PC-3 (cell line): ENCODE results near the gene NRN1. TPM values are rescaled to one million over a fixed set of nuclear protein-coding genes. Genes with fewer than 3 reads are reported as not detected.

Source experiments
- ATAC-seq: fragments of 200-7000 bp; cut with Tn5 transposase; 2 replicates; pipeline ENCODE4 v1.9.1; 2020; ENCODE audit warnings: mild to moderate bottlenecking, moderate library complexity
- BruUV-seq: library from RNA; stranded (reverse); fragments of 400-500 nt; replicated peaks from 2 replicates; lab custom pipeline; 2021; lab: Mats Ljungman, UMichigan
- CTCF ChIA-PET: fragments of 300-600 bp; sonication (Branson Sonifier 250); formaldehyde crosslinking; loops from one replicate; lab custom pipeline; 2022; ENCODE audit warnings: antibody characterized with exemption; lab: Charles Lee
- POLR2A ChIA-PET: fragments of 300-600 bp; sonication (Branson Sonifier 250); formaldehyde crosslinking; loops from one replicate; lab custom pipeline; 2022; ENCODE audit warnings: antibody characterized with exemption; ENCODE audit not compliant: unreplicated experiment; lab: Charles Lee
- DNase-seq: peaks from one replicate; pipeline ENCODE4 v3.0.0-alpha.2; 2015
- H2AFZ ChIP-seq: fragments of 300-600 bp; sonication (generic); 2 replicates; pipeline ENCODE4 v1.6.0; 2016; ENCODE audit warnings: antibody characterized with exemption, low read length
- H3F3A ChIP-seq: fragments of 300-600 bp; sonication (generic); one replicate; pipeline ENCODE4 v1.6.0; 2017; ENCODE audit warnings: antibody characterized with exemption, low read length, control low read depth, mild to moderate bottlenecking; ENCODE audit not compliant: unreplicated experiment
- H3K27ac ChIP-seq: fragments of 300-600 bp; sonication (generic); 2 replicates; pipeline ENCODE4 v1.5.1; 2016; ENCODE audit warnings: mild to moderate bottlenecking, low read length
- H3K27me3 ChIP-seq: fragments of 300-600 bp; sonication (generic); 2 replicates; pipeline ENCODE4 v1.6.1; 2016; ENCODE audit warnings: low read length, mixed read lengths
- H3K36me3 ChIP-seq: fragments of 300-600 bp; sonication (generic); 2 replicates; pipeline ENCODE4 v1.6.1; 2016; ENCODE audit warnings: low read depth, mixed run types, low read length, mixed read lengths
- H3K4me1 ChIP-seq: fragments of 300-600 bp; sonication (generic); 2 replicates; pipeline ENCODE4 v1.5.1; 2016; ENCODE audit warnings: low read length; ENCODE audit not compliant: insufficient read depth
- H3K4me2 ChIP-seq: fragments of 300-600 bp; sonication (generic); 2 replicates; pipeline ENCODE4 v1.6.0; 2016; ENCODE audit warnings: low read length
- H3K4me3 ChIP-seq: fragments of 300-600 bp; sonication (generic); 2 replicates; pipeline ENCODE4 v1.5.1; 2016; ENCODE audit warnings: mild to moderate bottlenecking, low read length, mixed read lengths
- H3K79me2 ChIP-seq: fragments of 300-600 bp; sonication (generic); 2 replicates; pipeline ENCODE4 v1.6.1; 2017; ENCODE audit warnings: low read length, mixed read lengths
- H3K9ac ChIP-seq: fragments of 300-600 bp; sonication (generic); 2 replicates; pipeline ENCODE4 v1.6.0; 2016; ENCODE audit warnings: mild to moderate bottlenecking, low read length
- H3K9me2 ChIP-seq: fragments of 300-600 bp; sonication (generic); replicated peaks from 2 replicates; pipeline ENCODE4 v1.6.1; 2016; ENCODE audit warnings: mixed run types, low read length, mixed read lengths
- H3K9me3 ChIP-seq: fragments of 300-600 bp; sonication (generic); 2 replicates; pipeline ENCODE4 v1.6.1; 2016; ENCODE audit warnings: low read length, mixed read lengths
- H4K20me1 ChIP-seq: fragments of 300-600 bp; sonication (generic); 2 replicates; pipeline ENCODE4 v1.6.1; 2016; ENCODE audit warnings: low read length, mixed read lengths
- EZH2 ChIP-seq: fragments of 300-600 bp; sonication (generic); IDR thresholded peaks from one replicate; pipeline ENCODE4 v1.6.1; 2017; ENCODE audit warnings: antibody characterized with exemption, mild to moderate bottlenecking, low read length; ENCODE audit not compliant: unreplicated experiment
- EZH2phosphoT487 ChIP-seq: fragments of 300-600 bp; sonication (generic); IDR thresholded peaks from 2 replicates; pipeline ENCODE4 v1.6.1; 2018; ENCODE audit warnings: mild to moderate bottlenecking, antibody characterized with exemption, low read length, borderline replicate concordance
- intact Hi-C: fragments of 100-400 bp; cut with micrococcal nuclease; formaldehyde crosslinking; loops from 2 replicates; pipeline ENCODE4 v1.9.0; 2023
- total RNA-seq: library from RNA; depleted of rRNA; stranded (reverse); fragments of >200 nt; gene quantifications from 2 replicates; pipeline ENCODE4 v1.2.3, GENCODE V29; 2014
- TF ChIP-seq, protein P1 (sequence below): fragments of 300-600 bp; sonication (generic); conservative IDR thresholded peaks from 2 replicates; pipeline ENCODE4 v1.5.1; 2017; ENCODE audit warnings: antibody characterized with exemption, low read depth, mild to moderate bottlenecking, low read length

Gene NRN1
- total RNA-seq, 1 experiment from 2014 or later = not detected

DNA sequence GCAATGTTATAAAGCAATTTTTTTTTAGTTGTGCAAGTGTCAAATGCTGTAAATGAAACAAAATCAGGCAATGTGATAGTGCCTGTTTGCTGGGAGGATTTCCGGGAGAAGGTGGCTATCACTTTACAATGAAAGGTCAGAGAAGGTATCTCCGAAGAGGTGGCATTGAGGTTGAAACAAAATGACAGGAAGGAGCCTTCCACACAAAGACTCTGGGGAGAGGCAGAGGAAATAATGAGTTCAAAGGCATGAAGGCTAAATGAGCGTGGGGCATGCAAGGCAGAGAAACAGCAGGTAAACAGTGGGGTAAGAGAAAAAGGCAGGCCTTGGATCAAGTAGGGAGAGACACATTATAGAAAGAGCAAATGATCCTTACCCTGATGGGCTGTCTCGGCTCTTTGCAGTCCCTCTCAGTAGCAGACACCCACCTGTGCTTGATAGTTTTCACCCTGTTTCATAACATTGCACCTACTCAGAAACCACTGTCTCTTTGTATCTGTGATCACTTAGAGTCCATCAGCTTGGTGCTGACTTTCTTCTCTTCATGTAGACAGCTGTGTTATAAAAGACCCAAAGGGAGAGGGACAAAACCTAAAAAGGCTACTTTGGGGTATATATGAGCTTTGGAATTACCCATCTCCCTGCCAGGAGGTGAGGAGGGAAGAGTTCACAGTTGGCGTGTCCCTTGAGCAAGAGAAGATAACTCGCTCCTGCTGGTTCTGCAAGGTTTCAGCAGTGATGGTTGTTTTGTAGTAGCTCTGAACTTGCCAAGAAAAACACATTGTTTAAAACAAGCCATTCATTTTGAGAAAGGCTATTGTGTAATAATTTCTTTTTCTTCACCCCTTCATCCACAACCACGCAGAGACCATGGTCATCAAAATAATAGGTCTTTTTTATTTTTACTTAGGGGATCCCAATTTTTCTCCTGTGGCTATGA lies 22.3 kb downstream of the NRN1 start:
- no peaks in the 10 kb centered on the region for H3F3A ChIP-seq
- H3K4me2 ChIP-seq = no peak overlapping the region
- TF ChIP-seq, protein P1, sequence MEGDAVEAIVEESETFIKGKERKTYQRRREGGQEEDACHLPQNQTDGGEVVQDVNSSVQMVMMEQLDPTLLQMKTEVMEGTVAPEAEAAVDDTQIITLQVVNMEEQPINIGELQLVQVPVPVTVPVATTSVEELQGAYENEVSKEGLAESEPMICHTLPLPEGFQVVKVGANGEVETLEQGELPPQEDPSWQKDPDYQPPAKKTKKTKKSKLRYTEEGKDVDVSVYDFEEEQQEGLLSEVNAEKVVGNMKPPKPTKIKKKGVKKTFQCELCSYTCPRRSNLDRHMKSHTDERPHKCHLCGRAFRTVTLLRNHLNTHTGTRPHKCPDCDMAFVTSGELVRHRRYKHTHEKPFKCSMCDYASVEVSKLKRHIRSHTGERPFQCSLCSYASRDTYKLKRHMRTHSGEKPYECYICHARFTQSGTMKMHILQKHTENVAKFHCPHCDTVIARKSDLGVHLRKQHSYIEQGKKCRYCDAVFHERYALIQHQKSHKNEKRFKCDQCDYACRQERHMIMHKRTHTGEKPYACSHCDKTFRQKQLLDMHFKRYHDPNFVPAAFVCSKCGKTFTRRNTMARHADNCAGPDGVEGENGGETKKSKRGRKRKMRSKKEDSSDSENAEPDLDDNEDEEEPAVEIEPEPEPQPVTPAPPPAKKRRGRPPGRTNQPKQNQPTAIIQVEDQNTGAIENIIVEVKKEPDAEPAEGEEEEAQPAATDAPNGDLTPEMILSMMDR = no peak
- TF ChIP-seq EZH2phosphoT487 = no peak
- TF ChIP-seq EZH2 = no peak
- H3K9me2 ChIP-seq = no peaks in the 10 kb centered on the region
- ChIA-PET CTCF (no interaction called here), POLR2A (no interaction called here)
- BruUV-seq = no TSS peak
- no peaks in the 10 kb centered on the region for H3K36me3 ChIP-seq
- no peaks in the 10 kb centered on the region for H4K20me1 ChIP-seq
- no peak overlapping the region for H2AFZ ChIP-seq
- H3K9ac ChIP-seq = no peak overlapping the region
- DNase-seq (no peak), ATAC-seq (no peak)
- intact Hi-C loops = no loop called here
- no peaks in the 10 kb centered on the region for H3K27me3 ChIP-seq
- no peaks in the 10 kb centered on the region for H3K9me3 ChIP-seq
- no peaks in the 10 kb centered on the region for H3K4me1 ChIP-seq
- H3K79me2 ChIP-seq = no peaks in the 10 kb centered on the region
- H3K27ac ChIP-seq = no peak overlapping the region
- no peak overlapping the region for H3K4me3 ChIP-seq

GRCh38 chr6:5981126-5982026 lies 25.3 kb downstream of the NRN1 start:
- Histone ChIP-seq H3K4me2 (no peak overlapping the region), H3K4me3 (no peak overlapping the region), H3K4me1 (no peaks in the 10 kb centered on the region), H3K9me2 (no peaks in the 10 kb centered on the region), H3K27me3 (no peaks in the 10 kb centered on the region), H3F3A (no peaks in the 10 kb centered on the region), H3K79me2 (no peaks in the 10 kb centered on the region), H3K9me3 (no peaks in the 10 kb centered on the region), H3K36me3 (no peaks in the 10 kb centered on the region), H2AFZ (no peak overlapping the region), H4K20me1 (no peaks in the 10 kb centered on the region), H3K9ac (no peak overlapping the region), H3K27ac (no peak overlapping the region)
- CTCF ChIA-PET = no interaction called here
- ATAC-seq = no peak
- peak; percentile 76 for DNase-seq
- BruUV-seq = no TSS peak
- TF ChIP-seq EZH2 (no peak), EZH2phosphoT487 (no peak)
- TF ChIP-seq, protein P1 = no peak
- POLR2A ChIA-PET = no interaction called here
- intact Hi-C loops = no loop called here
